Measurements from ENCODE around the gene SDR42E1.

The SDR42E1 gene

DNA sequence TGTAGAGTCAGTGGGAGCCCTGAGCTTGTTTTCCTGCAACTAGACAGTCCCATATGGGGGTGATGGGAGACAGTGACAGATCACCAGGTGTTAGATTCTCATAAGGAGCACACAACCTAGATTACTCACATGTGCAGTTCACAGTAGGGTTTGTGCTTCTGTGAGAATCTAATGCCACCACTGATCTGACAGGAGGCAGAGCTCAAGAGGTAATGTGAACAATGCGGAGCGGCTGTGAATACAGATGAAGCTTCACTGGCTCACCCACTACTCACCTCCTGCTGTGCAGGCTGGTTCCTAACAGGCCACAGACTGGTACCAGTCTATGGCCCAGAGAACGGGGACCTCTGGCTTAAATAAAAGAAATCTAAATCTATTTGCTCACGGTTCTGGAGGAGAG lies 13.6 kb upstream of the SDR42E1 start:
- TF ChIP-seq, protein P1, sequence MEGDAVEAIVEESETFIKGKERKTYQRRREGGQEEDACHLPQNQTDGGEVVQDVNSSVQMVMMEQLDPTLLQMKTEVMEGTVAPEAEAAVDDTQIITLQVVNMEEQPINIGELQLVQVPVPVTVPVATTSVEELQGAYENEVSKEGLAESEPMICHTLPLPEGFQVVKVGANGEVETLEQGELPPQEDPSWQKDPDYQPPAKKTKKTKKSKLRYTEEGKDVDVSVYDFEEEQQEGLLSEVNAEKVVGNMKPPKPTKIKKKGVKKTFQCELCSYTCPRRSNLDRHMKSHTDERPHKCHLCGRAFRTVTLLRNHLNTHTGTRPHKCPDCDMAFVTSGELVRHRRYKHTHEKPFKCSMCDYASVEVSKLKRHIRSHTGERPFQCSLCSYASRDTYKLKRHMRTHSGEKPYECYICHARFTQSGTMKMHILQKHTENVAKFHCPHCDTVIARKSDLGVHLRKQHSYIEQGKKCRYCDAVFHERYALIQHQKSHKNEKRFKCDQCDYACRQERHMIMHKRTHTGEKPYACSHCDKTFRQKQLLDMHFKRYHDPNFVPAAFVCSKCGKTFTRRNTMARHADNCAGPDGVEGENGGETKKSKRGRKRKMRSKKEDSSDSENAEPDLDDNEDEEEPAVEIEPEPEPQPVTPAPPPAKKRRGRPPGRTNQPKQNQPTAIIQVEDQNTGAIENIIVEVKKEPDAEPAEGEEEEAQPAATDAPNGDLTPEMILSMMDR (IDR thresholded peaks at IDR 0.05; ENCODE audit: poor library complexity, severe bottlenecking): no peak
- DNase-seq (ENCODE audit: low spot score): no peak

DNA sequence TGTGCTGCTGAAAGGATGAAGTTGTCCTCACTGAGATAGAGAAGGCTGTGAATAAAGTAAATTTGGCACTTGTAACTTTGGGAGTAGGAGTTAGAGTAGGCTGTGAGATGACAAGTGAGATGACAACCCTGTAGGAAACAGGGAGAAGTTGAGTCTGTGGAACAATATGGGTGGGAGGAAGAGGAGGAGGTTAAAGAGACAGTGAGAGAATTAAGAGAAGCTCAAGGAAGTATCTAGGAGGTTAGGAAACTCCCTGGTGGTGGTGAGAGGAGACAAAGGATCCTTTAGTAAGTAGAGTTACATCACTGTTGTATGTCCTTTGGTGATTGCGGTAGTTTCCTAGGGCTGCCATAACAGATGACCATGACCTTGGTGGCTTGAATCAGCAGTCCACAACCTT lies 13.0 kb upstream of the SDR42E1 start:
- no peak overlapping the region for H3K4me3 ChIP-seq (ENCODE audit: severe bottlenecking)
- no peak overlapping the region for H3K27ac ChIP-seq (ENCODE audit: poor library complexity, severe bottlenecking)
- peaks cover 3% of the 10 kb centered on the region for H3K27me3 ChIP-seq (ENCODE audit: insufficient read depth, poor library complexity, severe bottlenecking)
- DNase-seq (ENCODE audit: low spot score) (no peak), ATAC-seq (ENCODE audit: low read depth) (no peak)
- H3K9me3 ChIP-seq (ENCODE audit: severe bottlenecking): no peaks in the 10 kb centered on the region
- TF ChIP-seq, protein P1 (IDR thresholded peaks at IDR 0.05; ENCODE audit: poor library complexity, severe bottlenecking): no peak
- no peaks in the 10 kb centered on the region for H3K36me3 ChIP-seq (ENCODE audit: low read depth)
- peaks cover 10% of the 10 kb centered on the region for H3K4me1 ChIP-seq (ENCODE audit: insufficient read depth, poor library complexity, severe bottlenecking)

More for the DNA sequence above, 13.6 kb upstream of the SDR42E1 start:
- Histone ChIP-seq H3K9me3 (ENCODE audit: severe bottlenecking) (no peaks in the 10 kb centered on the region), H3K4me3 (ENCODE audit: severe bottlenecking) (no peak overlapping the region), H3K27ac (ENCODE audit: poor library complexity, severe bottlenecking) (no peak overlapping the region), H3K4me1 (ENCODE audit: insufficient read depth, poor library complexity, severe bottlenecking) (peaks cover 10% of the 10 kb centered on the region), H3K27me3 (ENCODE audit: insufficient read depth, poor library complexity, severe bottlenecking) (peaks cover 3% of the 10 kb centered on the region), H3K36me3 (ENCODE audit: low read depth) (no peaks in the 10 kb centered on the region)
- ATAC-seq (ENCODE audit: low read depth): no peak

DNA sequence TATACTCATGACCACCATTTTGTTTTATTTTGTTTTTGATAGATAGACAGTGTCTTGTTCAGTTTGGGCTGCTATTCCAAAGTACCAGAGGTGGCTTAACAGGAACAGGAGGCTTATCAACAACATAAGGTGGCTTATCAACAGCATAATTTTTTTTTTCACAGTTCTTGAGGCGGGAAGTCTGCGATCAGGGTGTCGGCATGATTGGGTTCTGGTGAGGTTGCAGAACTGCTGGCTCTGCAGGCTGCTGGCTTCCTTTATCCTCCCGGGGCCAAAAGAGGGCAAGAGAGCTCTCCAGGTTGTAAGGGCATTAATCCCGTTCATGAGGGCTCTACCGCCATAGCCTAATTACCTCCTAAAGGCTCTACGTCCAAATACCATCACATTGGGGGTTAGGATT lies 11.9 kb upstream of the SDR42E1 start:
- Histone ChIP-seq H3K9me3 (ENCODE audit: severe bottlenecking) (no peaks in the 10 kb centered on the region), H3K27me3 (ENCODE audit: insufficient read depth, poor library complexity, severe bottlenecking) (peaks cover 3% of the 10 kb centered on the region), H3K36me3 (ENCODE audit: low read depth) (no peaks in the 10 kb centered on the region), H3K27ac (ENCODE audit: poor library complexity, severe bottlenecking) (no peak overlapping the region), H3K4me3 (ENCODE audit: severe bottlenecking) (no peak overlapping the region), H3K4me1 (ENCODE audit: insufficient read depth, poor library complexity, severe bottlenecking) (peaks cover 10% of the 10 kb centered on the region)
- DNase-seq (ENCODE audit: low spot score) (no peak), ATAC-seq (ENCODE audit: low read depth) (no peak)
- TF ChIP-seq, protein P1 (IDR thresholded peaks at IDR 0.05; ENCODE audit: poor library complexity, severe bottlenecking): no peak

DNA sequence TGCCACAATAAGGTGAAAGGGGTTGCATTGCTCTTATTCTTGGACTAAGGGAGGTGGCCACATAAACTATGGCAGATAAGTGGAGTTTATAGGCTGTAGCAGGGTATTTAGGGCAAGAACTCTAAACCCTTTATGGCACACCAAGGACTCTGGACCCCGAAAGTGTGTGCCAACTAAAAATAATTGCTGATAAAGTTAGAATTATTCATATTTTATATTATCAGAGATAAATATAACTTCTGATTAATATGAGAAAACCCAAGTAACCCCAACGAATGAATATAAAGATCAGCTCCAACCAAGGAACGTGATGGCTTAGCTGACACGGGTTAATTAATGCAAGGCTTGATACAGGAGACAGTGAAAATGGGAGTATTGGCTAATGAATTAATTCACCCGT lies 8.8 kb upstream of the SDR42E1 start:
- TF ChIP-seq, protein P1 (IDR thresholded peaks at IDR 0.05; ENCODE audit: poor library complexity, severe bottlenecking): no peak
- Histone ChIP-seq H3K27me3 (ENCODE audit: insufficient read depth, poor library complexity, severe bottlenecking) (peaks cover 3% of the 10 kb centered on the region), H3K4me1 (ENCODE audit: insufficient read depth, poor library complexity, severe bottlenecking) (no peaks in the 10 kb centered on the region), H3K36me3 (ENCODE audit: low read depth) (no peaks in the 10 kb centered on the region), H3K9me3 (ENCODE audit: severe bottlenecking) (no peaks in the 10 kb centered on the region), H3K27ac (ENCODE audit: poor library complexity, severe bottlenecking) (no peak overlapping the region), H3K4me3 (ENCODE audit: severe bottlenecking) (no peak overlapping the region)
- DNase-seq (ENCODE audit: low spot score) (no peak), ATAC-seq (ENCODE audit: low read depth) (no peak)

DNA sequence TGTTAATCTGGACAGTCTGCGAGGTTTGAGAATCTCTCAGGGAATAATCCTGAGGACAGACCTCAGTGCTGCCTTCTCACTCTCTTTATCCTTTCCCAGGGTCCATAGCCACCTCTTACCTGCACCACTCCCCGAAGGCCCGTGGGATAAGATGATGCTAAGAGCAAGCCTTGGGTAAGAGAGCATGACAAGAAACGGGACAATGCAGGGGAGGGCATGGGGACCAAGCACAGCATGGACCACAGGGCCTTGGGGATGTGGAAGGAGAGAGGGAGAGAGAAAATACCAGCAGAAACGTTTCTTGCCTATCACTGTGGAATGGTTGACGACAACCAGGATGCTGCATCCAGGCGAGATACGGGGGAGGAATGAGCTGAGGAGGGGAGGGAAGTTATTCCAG lies 8.3 kb upstream of the SDR42E1 start:
- Histone ChIP-seq H3K4me1 (ENCODE audit: insufficient read depth, poor library complexity, severe bottlenecking) (no peaks in the 10 kb centered on the region), H3K4me3 (ENCODE audit: severe bottlenecking) (no peak overlapping the region), H3K9me3 (ENCODE audit: severe bottlenecking) (no peaks in the 10 kb centered on the region), H3K36me3 (ENCODE audit: low read depth) (no peaks in the 10 kb centered on the region), H3K27ac (ENCODE audit: poor library complexity, severe bottlenecking) (no peak overlapping the region), H3K27me3 (ENCODE audit: insufficient read depth, poor library complexity, severe bottlenecking) (peaks cover 3% of the 10 kb centered on the region)
- DNase-seq (ENCODE audit: low spot score) (no peak), ATAC-seq (ENCODE audit: low read depth) (no peak)
- TF ChIP-seq, protein P1 (IDR thresholded peaks at IDR 0.05; ENCODE audit: poor library complexity, severe bottlenecking): no peak
